ENCODE measurements around the gene CD7.

- no peak for TF ChIP-seq CTCF (IDR thresholded peaks at IDR 0.05)
- TF ChIP-seq PREB (CRISPR knock-in tag; IDR thresholded peaks at IDR 0.05; ENCODE audit: borderline replicate concordance), result no peak
- TF ChIP-seq CREB1 (CRISPR knock-in tag; IDR thresholded peaks at IDR 0.05), result no peak
- TF ChIP-seq MLX (CRISPR knock-in tag; IDR thresholded peaks at IDR 0.05), result no peak
- no peak for TF ChIP-seq NR3C1 (CRISPR knock-in tag; conservative IDR thresholded peaks at IDR 0.05; ENCODE audit: low read depth)
- no peak for TF ChIP-seq FOXP1 (CRISPR knock-in tag; IDR thresholded peaks at IDR 0.05; ENCODE audit: borderline replicate concordance)
Observed at GRCh38 chr17:82365606-82366295, 48.3 kb upstream of the CD7 start.

Measured in WTC11 (cell line).